Lower leg skin (tissue), 3 donors: ENCODE data around the gene GCKR.

Experiments
- CTCF ChIP-seq, 3 donors: fragments of 450-650 bp; IDR thresholded peaks; one replicate each; pipeline ENCODE4 v1.5.1; 2016; ENCODE audit warnings: antibody characterized with exemption in 3 of 3, mild to moderate bottlenecking in 3 of 3, moderate library complexity in 2 of 3
- POLR2A ChIP-seq, 2 donors: fragments of 450-650 bp; IDR thresholded peaks; one replicate each; pipeline ENCODE4 v1.6.1; 2016 to 2017; ENCODE audit warnings: antibody characterized with exemption in 2 of 2, mild to moderate bottlenecking in 1 of 2, moderate library complexity in 1 of 2

GRCh38 chr2:27571681-27572080, 75.0 kb downstream of the GCKR start:
- TF ChIP-seq POLR2A (IDR thresholded peaks at IDR 0.05): no peak
- no peak for TF ChIP-seq CTCF (IDR thresholded peaks at IDR 0.05)
